Ovary (tissue), 9 donors: ENCODE measurements around the gene AQP4. TPM values are rescaled to one million over a fixed set of nuclear protein-coding genes. Genes with fewer than 3 reads are reported as not detected.

Experiments
- DNase-seq, 5 donors: peaks; one replicate each; pipeline ENCODE4 v3.0.0-alpha.2; 2019 to 2020
- H3K27ac ChIP-seq, 2 donors: fragments of 200-600 bp; one replicate each; pipeline versions ENCODE4 v1.5.1 to v1.8.0; 2019 to 2022
- H3K27me3 ChIP-seq: fragments of 200-600 bp; one replicate; pipeline ENCODE4 v1.8.0; 2022
- H3K36me3 ChIP-seq: fragments of 200-600 bp; sonication (generic); one replicate; pipeline ENCODE4 v1.5.1; 2019
- H3K4me1 ChIP-seq: one replicate; pipeline ENCODE4 v1.8.1; 2013; ENCODE audit warnings: mild to moderate bottlenecking, moderate library complexity; ENCODE audit not compliant: insufficient read depth
- H3K4me3 ChIP-seq: fragments of 200-600 bp; sonication (generic); one replicate; pipeline ENCODE4 v1.5.1; 2017
- H3K9me3 ChIP-seq, 2 donors: fragments of 200-600 bp in 1 of 2; sonication (generic) in 1 of 2; one replicate each; pipeline versions ENCODE4 v1.5.1 to v1.8.1; 2013 to 2019; ENCODE audit warnings: mild to moderate bottlenecking in 1 of 2, moderate library complexity in 1 of 2
- CTCF ChIP-seq, 3 donors: fragments of 450-650 bp in 2 of 3; fragments of 200-600 bp in 1 of 3; IDR thresholded peaks; one replicate each; pipeline versions ENCODE4 v1.5.1 to v1.8.0; 2016 to 2022; ENCODE audit warnings: antibody characterized with exemption in 3 of 3, mild to moderate bottlenecking in 1 of 3
- EP300 ChIP-seq: sonication (generic); formaldehyde crosslinking; IDR thresholded peaks from one replicate; pipeline ENCODE4 v1.6.1; 2017; ENCODE audit warnings: antibody characterized with exemption
- POLR2A ChIP-seq: fragments of 450-650 bp; IDR thresholded peaks from one replicate; pipeline ENCODE4 v1.6.1; 2017; ENCODE audit warnings: antibody characterized with exemption, mild to moderate bottlenecking, moderate library complexity
- WGBS, 3 donors: extraction: QIAGEN DNeasy Blood & Tissue Kit in 1 of 3; methylation state at CpG; one replicate each; pipeline versions ENCODE4 v1.1.5 to v1.1.7; 2013 to 2017; 5-methylcytosine and 5-hydroxymethylcytosine counted together
- intact Hi-C, 4 donors: fragments of 100-400 bp; cut with DNase I; formaldehyde crosslinking; loops; one replicate each; pipeline versions ENCODE4 v1.11.0 to v1.15.1; 2022 to 2023
- polyA plus RNA-seq, 2 donors: library from polyadenylated mRNA; stranded (reverse); fragments of 200-250 nt in 1 of 2; fragments of 350-450 nt in 1 of 2; fragmentation: Illumina TruSeq in 1 of 2; extraction: RNeasy Lipid Tissue Mini Kit (QIAGEN cat#74804) in 1 of 2; gene quantifications; one replicate each; pipeline ENCODE4 v1.2.3, GENCODE V29; 2013 to 2014
- total RNA-seq, 7 donors: library from RNA; depleted of rRNA in 2 of 7; stranded (reverse); fragments of >200 nt in 2 of 7; fragmentation: NEBNext Ultra II Directional in 3 of 7; extraction: Animal tissue kit (Norgen Biotek cat#: 25700) in 3 of 7; gene quantifications; one replicate each; pipeline versions ENCODE4 v1.1.0 to v1.2.4, GENCODE V29; 2016 to 2023
- donor health status: DM: no; HTN: no; CAD: no; lungs with moderate emphysema.
- donor health status: DM: no; HTN: no; CAD: no.
- donor health status: Bipolar disorder and iron deficiency.
- donor health status: DM: yes; HTN: yes; CAD: no.
- donor health status: DM: no; HTN: no; CAD: no.
- donor health status: DM: yes; HTN: yes; CAD: no.

Gene AQP4
- total and polyA plus RNA-seq, 9 donors: 0.34 to 27.1 (median 3.5) TPM

DNA sequence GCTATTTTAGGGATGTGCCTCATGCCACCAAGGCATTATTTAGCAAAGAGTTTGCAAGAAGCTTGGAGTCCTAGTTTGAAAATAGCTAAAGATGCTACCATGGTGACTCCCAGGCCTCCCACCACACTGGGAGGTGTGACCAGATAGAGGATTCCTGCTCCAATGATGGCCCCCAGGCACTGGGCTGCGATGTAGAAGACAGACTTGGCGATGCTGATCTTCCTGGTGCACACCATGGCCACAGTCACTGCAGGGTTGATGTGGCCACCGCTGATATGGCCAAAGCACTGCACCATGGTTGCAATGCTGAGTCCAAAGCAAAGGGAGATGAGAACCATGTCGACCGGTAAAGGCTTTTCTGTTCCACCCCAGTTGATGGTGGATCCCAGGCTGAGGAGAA, 3.4 kb downstream of the AQP4 start:
- Histone ChIP-seq H3K27ac (no peak overlapping the region), H3K36me3 (no peaks in the 10 kb centered on the region), H3K4me1 (peaks cover 1% of the 10 kb centered on the region), H3K4me3 (no peak overlapping the region), H3K27me3 (no peaks in the 10 kb centered on the region), H3K9me3 (no peaks in the 10 kb centered on the region)
- intact Hi-C loops: loop anchor here in 1 of 4 donors (10.0 kb wide), 1 partner anchor 1717 kb away; no protein-coding TSS in a partner anchor
- TF ChIP-seq CTCF (IDR thresholded peaks at IDR 0.05) (no peak), POLR2A (no peak), EP300 (no peak)
- DNase-seq: no peak
- WGBS, 3 donors: 95 to 98% (median 96%) methylated on average over 5 of the region's 5 CpGs

- no peak overlapping the region for H3K4me3 ChIP-seq
- no peaks in the 10 kb centered on the region for H3K36me3 ChIP-seq
- no peaks in the 10 kb centered on the region for H3K27me3 ChIP-seq
- no peak for DNase-seq
- TF ChIP-seq POLR2A: no peak
- no peak for TF ChIP-seq CTCF (IDR thresholded peaks at IDR 0.05)
- TF ChIP-seq EP300: no peak
- H3K27ac ChIP-seq: no peak overlapping the region
- H3K9me3 ChIP-seq: no peaks in the 10 kb centered on the region
- 82 to 84% (median 84%) methylated on average over 10 of the region's 10 CpGs for WGBS, 3 donors
- intact Hi-C loops: no loop called here
- no peaks in the 10 kb centered on the region for H3K4me1 ChIP-seq
Measured at GRCh38 chr18:26854292-26854881, 11.1 kb downstream of the AQP4 start.

- Histone ChIP-seq H3K4me3 (no peak overlapping the region), H3K36me3 (no peaks in the 10 kb centered on the region), H3K4me1 (no peaks in the 10 kb centered on the region), H3K9me3 (no peaks in the 10 kb centered on the region), H3K27ac (no peak overlapping the region), H3K27me3 (no peaks in the 10 kb centered on the region)
- WGBS, 3 donors: 93 to 94% (median 94%) methylated on average over 2 of the region's 2 CpGs
- no peak for TF ChIP-seq CTCF (IDR thresholded peaks at IDR 0.05)
- TF ChIP-seq POLR2A: no peak
- no peak for TF ChIP-seq EP300
- intact Hi-C loops: no loop called here
- no peak for DNase-seq
Measured at GRCh38 chr18:26853401-26853800, 12.1 kb downstream of the AQP4 start.

DNA sequence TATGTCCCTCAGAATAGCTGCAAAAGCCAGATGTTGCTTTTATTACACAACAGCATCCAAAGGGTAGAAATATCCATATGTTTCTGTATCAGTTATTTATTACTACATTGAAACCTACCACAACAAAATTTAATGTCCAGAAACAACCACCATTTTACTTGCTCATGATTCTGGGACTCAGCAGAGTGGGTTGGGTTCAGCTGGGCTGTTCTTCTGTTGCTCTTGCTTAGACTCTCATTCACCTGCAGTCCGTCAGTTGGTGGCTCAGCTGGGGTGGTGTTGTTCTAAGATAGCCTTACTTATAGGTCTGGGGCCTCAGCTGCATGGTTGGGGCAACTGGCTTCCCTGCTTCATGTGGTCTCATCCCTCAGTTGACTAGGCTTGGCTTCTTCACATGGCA, 21.7 kb downstream of the AQP4 start:
- intact Hi-C loops: no loop called here
- 93 to 100% (median 100%) methylated on average over 1 of the region's 1 CpG for WGBS, 3 donors
- no peak for DNase-seq
- H3K9me3 ChIP-seq: no peaks in the 10 kb centered on the region
- no peaks in the 10 kb centered on the region for H3K27me3 ChIP-seq
- no peak overlapping the region for H3K4me3 ChIP-seq
- TF ChIP-seq EP300 (no peak), POLR2A (no peak), CTCF (IDR thresholded peaks at IDR 0.05) (no peak)
- peaks cover 2% of the 10 kb centered on the region for H3K4me1 ChIP-seq
- no peak overlapping the region for H3K27ac ChIP-seq
- H3K36me3 ChIP-seq: no peaks in the 10 kb centered on the region
